SKM-1 (cell line): ENCODE results near the gene MPND.
"Not testable (repeated sequence)": the region's sequence is repeated elsewhere in the genome, so short reads cannot be mapped to it uniquely, and the experiment has no call there.

ENCODE experiments used
- DNase-seq: peaks from one replicate; lab custom pipeline; 2025; ENCODE audit not compliant: unreplicated experiment; lab: John Stamatoyannopoulos, UW

MPND gene

GRCh38 chr19:4319067-4319718, 24.2 kb upstream of the MPND start:
- peak; percentile 38 for DNase-seq

GRCh38 chr19:4320419-4320818, 22.9 kb upstream of the MPND start:
- no peak for DNase-seq

- no peak for DNase-seq
These were observed 20.3 kb upstream of the MPND start for GRCh38 chr19:4322942-4323665.

GRCh38 chr19:4323692-4324091, 19.7 kb upstream of the MPND start:
- DNase-seq = no peak

GRCh38 chr19:4324228-4324627, 19.1 kb upstream of the MPND start:
- DNase-seq = no peak

GRCh38 chr19:4326215-4326836, 17.0 kb upstream of the MPND start:
- no peak for DNase-seq

GRCh38 chr19:4326837-4327251, 16.5 kb upstream of the MPND start:
- DNase-seq = no peak

- peak; percentile 33 for DNase-seq
These were observed 16.0 kb upstream of the MPND start for GRCh38 chr19:4327252-4327876.

- no peak for DNase-seq
These were observed 15.5 kb upstream of the MPND start for GRCh38 chr19:4327877-4328242.

- peak; percentile 97 for DNase-seq
These were observed 14.9 kb upstream of the MPND start for GRCh38 chr19:4328243-4328990.

GRCh38 chr19:4328991-4329681, 14.2 kb upstream of the MPND start:
- not testable (repeated sequence) for DNase-seq

GRCh38 chr19:4329858-4330257, 13.5 kb upstream of the MPND start:
- no peak for DNase-seq

- no peak for DNase-seq
These were observed 8.3 kb upstream of the MPND start for GRCh38 chr19:4334929-4335570.

GRCh38 chr19:4337906-4338440, 5.4 kb upstream of the MPND start:
- DNase-seq = no peak

GRCh38 chr19:4338441-4339355, 4.7 kb upstream of the MPND start, which contains the start of gene STAP2:
Gene STAP2 (minus strand): TSS chr19:4338827. CDS start chr19:4338753, 74 bp downstream.
- DNase-seq = no peak

GRCh38 chr19:4342314-4342614, 1.1 kb upstream of the MPND start:
- DNase-seq = no peak

- peak; percentile 98 for DNase-seq
These were observed 570 bp upstream of the MPND start for GRCh38 chr19:4342615-4343369.

- DNase-seq = no peak
These were observed 2.1 kb downstream of the MPND start for GRCh38 chr19:4345342-4346019.
